Kidney capillary endothelial cell (primary cell): ENCODE measurements around the gene ITGA8.
"Not testable (repeated sequence)": the region's sequence is repeated elsewhere in the genome, so short reads cannot be mapped to it uniquely, and the experiment has no call there.

Experiments used
- DNase-seq: peaks from one replicate; pipeline ENCODE4 v3.0.0-alpha.2; 2018; ENCODE audit warnings: low spot score

Gene ITGA8

GRCh38 chr10:15609246-15609645, 110.5 kb downstream of the ITGA8 start:
- DNase-seq: peak; percentile 26

- DNase-seq: no peak
These were observed 113.3 kb downstream of the ITGA8 start for GRCh38 chr10:15606377-15606776.

- peak; percentile 61 for DNase-seq
These were observed 113.9 kb downstream of the ITGA8 start for GRCh38 chr10:15605740-15606369.

- no peak for DNase-seq
These were observed 116.2 kb downstream of the ITGA8 start for GRCh38 chr10:15603446-15604011.

- DNase-seq: no peak
These were observed 117.9 kb downstream of the ITGA8 start for GRCh38 chr10:15601819-15602218.

- no peak for DNase-seq
These were observed 124.5 kb downstream of the ITGA8 start for GRCh38 chr10:15595260-15595659.

GRCh38 chr10:15591937-15592336, 127.8 kb downstream of the ITGA8 start:
- no peak for DNase-seq

GRCh38 chr10:15591431-15591830, 128.3 kb downstream of the ITGA8 start:
- no peak for DNase-seq

- DNase-seq: no peak
These were observed 130.8 kb downstream of the ITGA8 start for GRCh38 chr10:15588635-15589508.

GRCh38 chr10:15588151-15588550, 131.6 kb downstream of the ITGA8 start:
- DNase-seq: no peak

- DNase-seq: no peak
These were observed 132.5 kb downstream of the ITGA8 start for GRCh38 chr10:15587271-15587670.

- DNase-seq: peak; percentile 81
These were observed 134.4 kb downstream of the ITGA8 start for GRCh38 chr10:15585303-15585715.

- not testable (repeated sequence) for DNase-seq
These were observed 136.8 kb downstream of the ITGA8 start for GRCh38 chr10:15582972-15583371.

GRCh38 chr10:15579605-15580004, 140.1 kb downstream of the ITGA8 start:
- peak; percentile 75 for DNase-seq

GRCh38 chr10:15572531-15573045, 147.1 kb downstream of the ITGA8 start:
- no peak for DNase-seq

- peak; percentile 64 for DNase-seq
These were observed 148.1 kb downstream of the ITGA8 start for GRCh38 chr10:15571575-15571974.

GRCh38 chr10:15570738-15571339, 148.9 kb downstream of the ITGA8 start:
- no peak for DNase-seq

- no peak for DNase-seq
These were observed 151.8 kb downstream of the ITGA8 start for GRCh38 chr10:15567952-15568351.

GRCh38 chr10:15563246-15563645, 156.5 kb downstream of the ITGA8 start:
- no peak for DNase-seq

GRCh38 chr10:15562578-15562977, 157.1 kb downstream of the ITGA8 start:
- DNase-seq: no peak

GRCh38 chr10:15562116-15562515, 157.6 kb downstream of the ITGA8 start:
- DNase-seq: no peak

- DNase-seq: no peak
These were observed 161.6 kb downstream of the ITGA8 start for GRCh38 chr10:15558136-15558535.
